ENCODE measurements around the gene STRIT1. TPM values are rescaled to one million over a fixed set of nuclear protein-coding genes. Genes with fewer than 3 reads are reported as not detected.
"Not testable (repeated sequence)": the region's sequence is repeated elsewhere in the genome, so short reads cannot be mapped to it uniquely, and the experiment has no call there.

The STRIT1 gene
- total RNA-seq, 1 donor from 2014 or later, result not detected

- H3K27ac Mint-ChIP-seq (ENCODE audit: unreplicated experiment), result no peak overlapping the region
- no peaks in the 10 kb centered on the region for H3K4me1 Mint-ChIP-seq (ENCODE audit: low read depth, unreplicated experiment)
- H3K9me3 Mint-ChIP-seq (ENCODE audit: unreplicated experiment), result peaks cover 4% of the 10 kb centered on the region
- DNase-seq, result no peak
- H3K4me3 Mint-ChIP-seq (ENCODE audit: unreplicated experiment), result no peak overlapping the region
- H3K27me3 Mint-ChIP-seq (ENCODE audit: unreplicated experiment), result no peaks in the 10 kb centered on the region
- TF ChIP-seq, protein P1, sequence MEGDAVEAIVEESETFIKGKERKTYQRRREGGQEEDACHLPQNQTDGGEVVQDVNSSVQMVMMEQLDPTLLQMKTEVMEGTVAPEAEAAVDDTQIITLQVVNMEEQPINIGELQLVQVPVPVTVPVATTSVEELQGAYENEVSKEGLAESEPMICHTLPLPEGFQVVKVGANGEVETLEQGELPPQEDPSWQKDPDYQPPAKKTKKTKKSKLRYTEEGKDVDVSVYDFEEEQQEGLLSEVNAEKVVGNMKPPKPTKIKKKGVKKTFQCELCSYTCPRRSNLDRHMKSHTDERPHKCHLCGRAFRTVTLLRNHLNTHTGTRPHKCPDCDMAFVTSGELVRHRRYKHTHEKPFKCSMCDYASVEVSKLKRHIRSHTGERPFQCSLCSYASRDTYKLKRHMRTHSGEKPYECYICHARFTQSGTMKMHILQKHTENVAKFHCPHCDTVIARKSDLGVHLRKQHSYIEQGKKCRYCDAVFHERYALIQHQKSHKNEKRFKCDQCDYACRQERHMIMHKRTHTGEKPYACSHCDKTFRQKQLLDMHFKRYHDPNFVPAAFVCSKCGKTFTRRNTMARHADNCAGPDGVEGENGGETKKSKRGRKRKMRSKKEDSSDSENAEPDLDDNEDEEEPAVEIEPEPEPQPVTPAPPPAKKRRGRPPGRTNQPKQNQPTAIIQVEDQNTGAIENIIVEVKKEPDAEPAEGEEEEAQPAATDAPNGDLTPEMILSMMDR (IDR thresholded peaks at IDR 0.05; ENCODE audit: partially characterized antibody, unreplicated experiment), result no peak
- H3K36me3 Mint-ChIP-seq (ENCODE audit: unreplicated experiment), result peaks cover 10% of the 10 kb centered on the region
Observed at GRCh38 chr3:155281912-155282311, 11.6 kb downstream of the STRIT1 start.

DNA sequence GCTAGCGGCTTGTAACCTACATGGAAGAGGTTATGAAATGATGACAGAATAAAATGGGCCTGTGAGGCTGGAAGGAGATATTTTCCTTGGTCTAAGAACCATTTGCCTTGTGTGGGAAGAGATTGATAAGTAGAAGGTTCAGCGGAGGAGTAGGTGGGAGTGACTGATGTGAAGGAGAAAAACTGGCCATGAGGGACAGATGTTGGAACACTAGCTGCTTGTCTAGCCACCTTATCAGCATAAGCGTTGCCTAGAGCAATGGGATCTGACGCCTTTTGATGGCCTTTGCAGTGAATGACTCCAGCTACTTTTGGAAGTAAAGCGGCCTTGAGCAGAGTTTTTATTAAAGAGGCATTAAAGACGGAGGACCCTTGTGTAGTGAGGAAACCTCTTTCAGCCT is 17.4 kb downstream of the STRIT1 start:
- H3K4me1 Mint-ChIP-seq (ENCODE audit: low read depth, unreplicated experiment); H3K27ac Mint-ChIP-seq (ENCODE audit: unreplicated experiment); H3K27me3 Mint-ChIP-seq (ENCODE audit: unreplicated experiment); H3K9me3 Mint-ChIP-seq (ENCODE audit: unreplicated experiment); H3K4me3 Mint-ChIP-seq (ENCODE audit: unreplicated experiment); DNase-seq; H3K36me3 Mint-ChIP-seq (ENCODE audit: unreplicated experiment): not testable (repeated sequence)

DNA sequence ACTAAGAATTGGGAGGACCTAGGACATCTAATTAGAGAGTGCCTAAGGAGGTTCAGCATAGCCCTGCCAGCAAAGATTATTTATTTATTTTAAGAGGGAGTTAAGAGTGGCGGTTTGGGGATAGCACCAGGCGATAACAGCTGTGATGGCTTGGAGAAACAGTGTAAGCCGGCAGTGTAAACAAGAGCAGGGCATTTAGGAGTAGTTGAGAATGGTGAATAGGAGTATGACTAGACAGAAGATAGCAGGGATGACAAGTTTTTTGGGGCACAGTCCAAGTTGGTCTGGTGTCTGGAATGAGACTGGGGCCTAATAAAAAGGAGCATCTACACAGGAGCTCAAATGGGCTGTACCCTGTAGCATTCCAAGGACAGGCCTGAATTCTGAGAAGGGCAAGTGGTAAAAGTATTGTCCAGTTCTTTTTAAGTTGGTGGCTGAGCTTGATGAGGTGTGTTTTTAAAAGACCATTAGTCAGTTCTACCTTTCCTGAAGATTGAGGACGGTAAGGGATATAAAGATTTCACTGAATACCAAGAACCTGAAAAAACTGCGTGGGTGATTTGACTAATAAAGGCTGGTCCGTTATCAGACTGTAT is 18.2 kb downstream of the STRIT1 start:
- H3K4me3 Mint-ChIP-seq (ENCODE audit: unreplicated experiment); H3K27me3 Mint-ChIP-seq (ENCODE audit: unreplicated experiment); H3K9me3 Mint-ChIP-seq (ENCODE audit: unreplicated experiment); H3K4me1 Mint-ChIP-seq (ENCODE audit: low read depth, unreplicated experiment); DNase-seq; H3K27ac Mint-ChIP-seq (ENCODE audit: unreplicated experiment); H3K36me3 Mint-ChIP-seq (ENCODE audit: unreplicated experiment): not testable (repeated sequence)

DNA sequence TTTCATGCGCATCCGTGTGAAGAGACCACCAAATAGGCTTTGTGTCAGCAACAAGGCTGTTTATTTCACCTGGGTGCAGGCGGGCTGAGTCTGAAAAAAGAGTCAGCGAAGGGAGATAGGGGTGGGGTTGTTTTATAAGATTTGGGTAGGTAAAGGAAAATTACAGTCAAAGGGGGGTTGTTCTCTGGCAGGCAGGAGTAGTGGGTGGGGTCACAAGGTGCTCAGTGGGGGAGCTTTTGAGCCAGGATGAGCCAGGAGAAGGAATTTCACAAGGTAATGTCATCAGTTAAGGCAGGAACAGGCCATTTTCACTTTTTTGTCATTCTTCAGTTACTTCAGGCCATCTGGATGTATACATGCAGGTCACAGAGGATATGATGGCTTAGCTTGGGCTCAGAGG is 19.0 kb downstream of the STRIT1 start:
- H3K27ac Mint-ChIP-seq (ENCODE audit: unreplicated experiment); DNase-seq; H3K4me1 Mint-ChIP-seq (ENCODE audit: low read depth, unreplicated experiment); H3K9me3 Mint-ChIP-seq (ENCODE audit: unreplicated experiment); H3K36me3 Mint-ChIP-seq (ENCODE audit: unreplicated experiment); H3K4me3 Mint-ChIP-seq (ENCODE audit: unreplicated experiment); H3K27me3 Mint-ChIP-seq (ENCODE audit: unreplicated experiment): not testable (repeated sequence)

- Mint-ChIP-seq H3K4me3 (ENCODE audit: unreplicated experiment) (no peak overlapping the region), H3K9me3 (ENCODE audit: unreplicated experiment) (no peaks in the 10 kb centered on the region), H3K36me3 (ENCODE audit: unreplicated experiment) (no peaks in the 10 kb centered on the region), H3K27ac (ENCODE audit: unreplicated experiment) (no peak overlapping the region), H3K27me3 (ENCODE audit: unreplicated experiment) (peaks cover 2% of the 10 kb centered on the region), H3K4me1 (ENCODE audit: low read depth, unreplicated experiment) (no peaks in the 10 kb centered on the region)
- TF ChIP-seq, protein P1 (IDR thresholded peaks at IDR 0.05; ENCODE audit: partially characterized antibody, unreplicated experiment), result no peak
- DNase-seq, result no peak
Observed at GRCh38 chr3:155271343-155271613, 22.2 kb downstream of the STRIT1 start.

DNA sequence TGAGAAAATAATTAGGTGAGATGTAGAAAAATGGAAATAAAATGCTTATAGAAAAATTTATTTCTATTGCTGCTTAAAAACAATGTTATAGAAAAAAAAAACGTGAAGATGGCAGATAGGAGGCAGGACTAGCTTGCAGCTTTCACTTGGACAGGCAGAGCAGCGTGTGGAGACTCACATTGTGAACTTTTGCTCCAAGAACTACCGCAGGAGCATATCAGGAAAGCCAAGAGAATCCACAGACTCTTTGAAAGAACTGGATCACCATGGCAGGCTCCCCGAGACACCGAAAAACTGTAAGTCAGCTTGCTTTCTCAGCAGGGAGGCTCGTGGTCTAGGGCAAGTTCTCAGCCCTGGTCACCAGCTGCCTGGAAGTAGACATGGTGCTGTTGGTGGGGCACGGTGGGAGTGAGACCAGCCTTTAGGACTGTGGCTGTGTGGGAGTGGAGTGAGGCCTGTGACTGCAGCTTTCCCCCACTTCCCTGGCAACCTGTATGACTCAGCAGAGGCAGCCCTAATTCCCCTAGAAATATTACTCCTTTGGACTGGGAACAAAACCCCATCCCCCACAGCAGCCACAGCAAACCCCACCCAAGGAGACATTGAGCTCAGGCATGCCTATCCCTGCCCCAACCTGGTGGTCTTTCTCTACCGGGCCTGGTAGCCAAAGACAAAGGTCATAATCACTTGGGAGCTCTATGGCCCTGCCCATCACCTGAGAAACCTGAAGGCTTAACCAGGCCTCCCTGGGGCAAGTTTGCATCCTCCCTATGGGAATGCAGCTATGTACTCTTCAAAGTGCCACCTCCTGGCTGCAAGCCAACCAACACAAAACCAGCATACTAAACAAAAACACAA is 22.8 kb downstream of the STRIT1 start:
- Mint-ChIP-seq H3K36me3 (ENCODE audit: unreplicated experiment) (no peaks in the 10 kb centered on the region), H3K9me3 (ENCODE audit: unreplicated experiment) (no peaks in the 10 kb centered on the region), H3K27me3 (ENCODE audit: unreplicated experiment) (peaks cover 2% of the 10 kb centered on the region), H3K4me1 (ENCODE audit: low read depth, unreplicated experiment) (no peaks in the 10 kb centered on the region), H3K4me3 (ENCODE audit: unreplicated experiment) (no peak overlapping the region), H3K27ac (ENCODE audit: unreplicated experiment) (no peak overlapping the region)
- DNase-seq, result no peak
- TF ChIP-seq, protein P1 (IDR thresholded peaks at IDR 0.05; ENCODE audit: partially characterized antibody, unreplicated experiment), result no peak
